Measurements from ENCODE around the gene TCF21. TPM values are rescaled to one million over a fixed set of nuclear protein-coding genes. Genes with fewer than 3 reads are reported as not detected.

Gene TCF21
- total RNA-seq, 4 donors from 2014 or later: 13.5 to 36.9 (median 22.2) TPM

DNA sequence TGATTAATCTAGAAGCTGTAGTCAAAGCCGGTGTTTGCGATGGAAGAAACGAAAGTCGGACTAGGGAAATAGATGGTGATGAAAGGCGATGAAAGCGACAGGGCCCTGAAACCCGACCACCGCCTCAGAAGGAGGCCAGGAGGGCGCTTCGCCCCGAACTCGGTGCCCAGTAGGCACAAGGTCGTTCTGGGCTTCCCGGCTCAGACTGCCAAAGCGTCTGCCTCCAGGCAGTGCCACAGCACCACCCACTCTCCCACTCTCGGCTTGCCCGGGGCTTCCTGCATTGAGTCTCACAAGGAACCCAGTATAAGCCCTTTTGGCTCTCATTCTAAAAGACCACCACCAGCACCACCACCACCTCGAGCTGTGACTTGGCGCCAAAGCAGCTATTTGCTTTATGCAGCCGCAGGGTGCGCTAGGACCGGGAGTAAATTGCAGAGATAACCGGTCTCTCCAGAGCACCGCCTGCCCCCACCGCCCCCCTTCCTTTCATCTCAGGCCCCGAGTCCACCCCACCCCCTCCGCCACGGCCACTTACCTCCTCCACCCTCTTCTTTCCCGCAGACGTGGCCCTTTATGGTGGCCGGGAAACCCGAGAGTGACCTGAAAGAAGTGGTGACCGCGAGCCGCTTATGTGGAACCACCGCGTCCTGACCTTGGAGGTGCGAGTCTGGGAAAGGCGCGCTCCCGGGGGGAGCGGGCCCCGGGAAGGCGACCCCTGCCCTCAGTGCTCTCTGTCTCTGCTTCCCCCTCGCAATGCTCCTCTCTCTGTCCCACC lies 2.4 kb downstream of the TCF21 start:
- Histone ChIP-seq H3K27me3 (peaks cover 69% of the 10 kb centered on the region), H3K9me3 (no peaks in the 10 kb centered on the region), H3K4me1 (peaks cover 0 to 70% (median 12%) of the 10 kb centered on the region in 3 donors), H3K36me3 (no peaks in the 10 kb centered on the region), H3K4me3 (peak overlapping the region; percentile 56 to 62), H3K27ac (peak overlapping the region; percentile 64 to 93 (median 90))
- ATAC-seq: no peak
- TF ChIP-seq POLR2AphosphoS5 (IDR thresholded peaks at IDR 0.05) (no peak), EP300 (IDR thresholded peaks at IDR 0.05) (no peak), POLR2A (IDR thresholded peaks at IDR 0.05) (peak in 1 of 2 donors; percentile 7)
- TF ChIP-seq, protein P1, sequence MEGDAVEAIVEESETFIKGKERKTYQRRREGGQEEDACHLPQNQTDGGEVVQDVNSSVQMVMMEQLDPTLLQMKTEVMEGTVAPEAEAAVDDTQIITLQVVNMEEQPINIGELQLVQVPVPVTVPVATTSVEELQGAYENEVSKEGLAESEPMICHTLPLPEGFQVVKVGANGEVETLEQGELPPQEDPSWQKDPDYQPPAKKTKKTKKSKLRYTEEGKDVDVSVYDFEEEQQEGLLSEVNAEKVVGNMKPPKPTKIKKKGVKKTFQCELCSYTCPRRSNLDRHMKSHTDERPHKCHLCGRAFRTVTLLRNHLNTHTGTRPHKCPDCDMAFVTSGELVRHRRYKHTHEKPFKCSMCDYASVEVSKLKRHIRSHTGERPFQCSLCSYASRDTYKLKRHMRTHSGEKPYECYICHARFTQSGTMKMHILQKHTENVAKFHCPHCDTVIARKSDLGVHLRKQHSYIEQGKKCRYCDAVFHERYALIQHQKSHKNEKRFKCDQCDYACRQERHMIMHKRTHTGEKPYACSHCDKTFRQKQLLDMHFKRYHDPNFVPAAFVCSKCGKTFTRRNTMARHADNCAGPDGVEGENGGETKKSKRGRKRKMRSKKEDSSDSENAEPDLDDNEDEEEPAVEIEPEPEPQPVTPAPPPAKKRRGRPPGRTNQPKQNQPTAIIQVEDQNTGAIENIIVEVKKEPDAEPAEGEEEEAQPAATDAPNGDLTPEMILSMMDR (IDR thresholded peaks at IDR 0.05): no peak
- WGBS, 2 donors (ENCODE audit: low coverage in 1 of 2): 1 to 2% methylated on average over 21 to 29 of the region's 45 CpGs

DNA sequence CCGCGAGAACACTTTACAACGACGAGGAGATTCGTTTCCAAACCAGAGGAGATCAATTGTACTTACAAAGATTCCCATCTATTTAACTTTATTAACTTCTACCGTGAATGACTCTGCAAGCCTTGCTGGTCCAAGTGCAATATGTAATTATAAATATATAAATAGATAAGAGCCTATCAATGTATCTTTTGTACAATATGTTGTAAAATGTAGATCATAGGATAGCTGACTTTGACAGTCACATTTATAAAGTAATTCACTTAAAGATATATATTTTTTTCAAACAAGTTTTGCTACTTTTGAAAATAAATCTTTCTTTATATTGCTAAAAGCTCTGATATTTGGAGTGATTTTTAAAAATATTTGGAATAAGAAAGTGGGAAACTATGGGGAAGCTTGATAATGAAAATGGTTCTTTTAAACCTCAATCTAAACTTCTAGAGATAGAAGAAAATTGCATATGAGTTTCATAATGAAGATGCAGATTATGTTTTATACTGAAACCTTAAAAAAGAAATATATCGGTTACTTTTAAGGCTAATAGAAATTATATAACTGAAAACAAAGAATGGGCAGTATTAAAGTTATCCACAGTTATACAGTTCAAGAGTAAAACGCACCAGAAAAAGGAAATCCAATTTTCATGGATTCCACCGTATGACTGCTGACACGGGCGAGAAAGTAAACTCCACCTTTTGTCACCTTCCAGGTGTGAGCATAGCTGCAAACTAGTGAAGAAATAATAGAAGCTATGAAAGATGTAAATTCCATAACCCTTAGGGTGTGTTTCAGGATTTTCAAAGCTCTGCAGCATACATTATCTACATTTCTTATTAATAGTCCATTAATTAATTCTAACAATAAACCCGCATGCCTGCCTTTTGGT lies 3.3 kb downstream of the TCF21 start:
- H3K27me3 ChIP-seq: peaks cover 76% of the 10 kb centered on the region
- peak overlapping the region; percentile 56 to 62 for H3K4me3 ChIP-seq
- peak overlapping the region; percentile 64 to 93 (median 90) for H3K27ac ChIP-seq
- no peaks in the 10 kb centered on the region for H3K36me3 ChIP-seq
- H3K4me1 ChIP-seq: peaks cover 0 to 70% (median 10%) of the 10 kb centered on the region in 3 donors
- TF ChIP-seq POLR2AphosphoS5 (IDR thresholded peaks at IDR 0.05) (no peak), EP300 (IDR thresholded peaks at IDR 0.05) (no peak), POLR2A (IDR thresholded peaks at IDR 0.05) (no peak)
- TF ChIP-seq, protein P1 (IDR thresholded peaks at IDR 0.05): no peak
- no peak for ATAC-seq
- WGBS, 2 donors (ENCODE audit: low coverage in 1 of 2): 11 to 19% methylated on average over 12 of the region's 12 CpGs
- no peaks in the 10 kb centered on the region for H3K9me3 ChIP-seq

DNA sequence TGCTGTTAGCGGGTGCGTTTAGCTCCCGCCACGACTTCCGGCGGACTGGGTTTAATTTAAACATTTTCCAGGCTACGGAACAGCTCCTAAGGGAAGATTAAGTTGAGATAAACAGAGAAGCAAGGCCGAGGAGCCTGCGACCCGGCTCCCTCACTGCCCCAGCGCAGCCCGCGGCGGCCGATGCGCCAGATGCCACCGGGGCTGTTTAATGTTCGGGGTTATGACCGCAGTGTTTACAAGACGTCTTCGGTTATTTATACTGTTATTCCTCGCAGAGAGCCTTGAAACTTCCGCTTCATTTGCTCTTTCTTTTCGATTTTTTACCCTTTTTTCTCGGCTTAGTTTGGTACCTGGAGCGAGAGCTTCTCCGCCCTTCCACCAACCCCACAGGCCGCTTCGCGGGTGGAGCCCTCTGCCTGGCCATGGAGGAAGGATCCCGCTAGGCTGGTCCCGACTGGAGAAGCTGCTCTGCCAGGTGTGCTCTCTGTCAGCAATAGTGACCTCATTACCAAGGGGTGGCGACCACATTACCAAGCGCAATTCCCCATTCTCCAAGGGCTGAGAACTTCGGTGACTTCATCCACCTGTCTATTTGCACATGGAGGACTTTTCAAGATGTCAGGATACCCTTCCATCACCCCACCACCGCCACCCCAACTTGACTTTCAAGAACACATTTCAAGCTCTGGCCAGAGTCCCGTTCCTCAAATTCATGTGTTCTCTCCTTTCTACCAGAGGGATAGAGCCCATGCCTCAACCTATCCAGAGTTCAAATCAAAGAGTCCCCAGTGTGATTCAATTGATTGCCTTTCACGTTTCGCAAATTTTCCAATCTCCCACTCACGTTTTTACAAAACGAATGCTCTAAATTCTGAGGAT lies 4.1 kb downstream of the TCF21 start:
- Histone ChIP-seq H3K27ac (peak overlapping the region in 3 of 4 donors; percentile 85 to 93 (median 87)), H3K27me3 (peaks cover 83% of the 10 kb centered on the region), H3K9me3 (no peaks in the 10 kb centered on the region), H3K4me1 (peaks cover 0 to 61% (median 10%) of the 10 kb centered on the region in 3 donors), H3K36me3 (no peaks in the 10 kb centered on the region), H3K4me3 (peak overlapping the region; percentile 0 to 62)
- TF ChIP-seq, protein P1 (IDR thresholded peaks at IDR 0.05): no peak
- TF ChIP-seq EP300 (IDR thresholded peaks at IDR 0.05) (no peak), POLR2A (IDR thresholded peaks at IDR 0.05) (no peak), POLR2AphosphoS5 (IDR thresholded peaks at IDR 0.05) (no peak)
- 28 to 40% methylated on average over 7 to 41 of the region's 41 CpGs for WGBS, 2 donors (ENCODE audit: low coverage in 1 of 2)
- no peak for ATAC-seq

DNA sequence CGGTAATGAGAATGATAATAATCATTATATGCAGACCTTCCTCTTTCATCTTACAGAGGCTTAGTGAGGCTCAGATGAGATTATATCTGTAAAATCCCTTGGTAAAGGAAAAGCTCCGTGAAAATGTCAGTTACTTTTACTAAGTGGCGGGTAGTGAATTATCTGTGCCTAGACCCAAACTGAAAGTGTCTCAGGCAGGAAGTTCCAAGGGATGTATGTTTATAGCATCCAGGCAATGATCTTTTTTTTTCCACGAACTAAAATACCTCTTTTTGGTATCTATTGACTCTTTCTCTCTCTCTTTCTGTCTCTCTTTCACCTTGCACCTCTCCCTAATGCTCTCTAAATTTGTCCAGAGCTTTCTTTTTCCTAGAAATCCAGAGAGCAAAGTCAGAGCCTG lies 5.0 kb downstream of the TCF21 start:
- 37 to 51% methylated on average over 4 of the region's 4 CpGs for WGBS, 2 donors (ENCODE audit: low coverage in 1 of 2)
- H3K4me1 ChIP-seq: peaks cover 0 to 61% (median 10%) of the 10 kb centered on the region in 3 donors
- no peak for ATAC-seq
- no peaks in the 10 kb centered on the region for H3K36me3 ChIP-seq
- H3K9me3 ChIP-seq: no peaks in the 10 kb centered on the region
- peaks cover 79% of the 10 kb centered on the region for H3K27me3 ChIP-seq
- H3K27ac ChIP-seq: peak overlapping the region in 3 of 4 donors; percentile 85 to 93 (median 87)
- peak overlapping the region in 1 of 2 donors; percentile 62 for H3K4me3 ChIP-seq
- no peak for TF ChIP-seq EP300 (IDR thresholded peaks at IDR 0.05)
- no peak for TF ChIP-seq POLR2A (IDR thresholded peaks at IDR 0.05)
- TF ChIP-seq, protein P1 (IDR thresholded peaks at IDR 0.05): no peak
- TF ChIP-seq POLR2AphosphoS5 (IDR thresholded peaks at IDR 0.05): no peak

Measured in gastroesophageal sphincter (tissue), 4 donors.